Superior temporal gyrus (tissue), 1 donor: ENCODE data around the gene SGMS2.
A peak's percentile ranks its signal among the peaks of the same experiment; 100 is the strongest.
"Not testable (repeated sequence)": the region's sequence is repeated elsewhere in the genome, so short reads cannot be mapped to it uniquely, and the experiment has no call there.

ENCODE experiments used
- DNase-seq: peaks from one replicate; pipeline ENCODE4 v3.0.0-alpha.2; 2016; ENCODE audit errors: extremely low spot score

The SGMS2 gene

DNA sequence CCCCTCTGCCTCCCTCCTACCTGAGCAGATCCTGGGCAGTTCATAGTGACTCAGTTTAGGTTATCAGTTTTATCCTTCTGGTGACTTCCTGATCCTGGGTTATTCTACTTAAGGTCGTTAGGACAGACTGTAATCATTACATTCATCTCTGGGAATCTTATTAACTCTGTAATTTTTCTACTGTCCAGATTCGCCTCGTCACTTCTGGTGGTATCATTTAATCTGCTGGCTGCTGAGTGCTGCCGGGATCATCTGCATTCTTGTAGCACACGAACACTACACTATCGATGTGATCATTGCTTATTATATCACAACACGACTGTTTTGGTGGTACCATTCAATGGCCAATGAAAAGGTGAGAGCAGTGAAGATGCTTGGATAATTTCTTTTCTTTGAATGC, 83.6 kb downstream of the SGMS2 start:
- no peak for DNase-seq

DNA sequence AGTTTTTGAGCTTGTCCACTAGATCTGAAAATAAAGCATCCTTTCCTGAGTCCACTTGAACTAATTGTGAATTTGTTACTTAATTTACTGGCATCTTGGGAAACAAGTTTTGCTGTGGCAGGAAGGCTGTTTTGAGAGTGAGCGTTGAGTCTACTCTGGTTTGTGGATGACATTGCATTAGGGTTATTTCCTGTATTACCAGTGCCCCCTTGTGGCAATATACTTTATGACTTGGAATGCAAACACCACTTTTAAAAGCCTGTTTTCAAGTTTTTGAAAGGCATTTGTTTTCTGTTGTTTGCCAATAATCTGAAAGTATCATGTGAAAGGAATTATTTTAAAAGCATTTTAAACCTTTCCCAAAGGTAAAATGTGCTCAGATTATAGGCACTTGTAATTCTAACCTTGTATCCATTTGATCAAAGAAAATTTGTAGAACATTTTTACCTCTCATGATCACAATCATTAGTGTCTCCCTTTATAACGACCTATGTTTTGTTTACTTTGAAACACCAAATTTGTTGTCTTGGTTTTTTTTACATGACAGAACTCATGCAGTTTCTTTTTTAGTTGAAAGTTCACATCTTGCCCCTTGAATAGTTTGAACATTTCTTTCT, 88.7 kb downstream of the SGMS2 start:
- DNase-seq, result peak; percentile 94

DNA sequence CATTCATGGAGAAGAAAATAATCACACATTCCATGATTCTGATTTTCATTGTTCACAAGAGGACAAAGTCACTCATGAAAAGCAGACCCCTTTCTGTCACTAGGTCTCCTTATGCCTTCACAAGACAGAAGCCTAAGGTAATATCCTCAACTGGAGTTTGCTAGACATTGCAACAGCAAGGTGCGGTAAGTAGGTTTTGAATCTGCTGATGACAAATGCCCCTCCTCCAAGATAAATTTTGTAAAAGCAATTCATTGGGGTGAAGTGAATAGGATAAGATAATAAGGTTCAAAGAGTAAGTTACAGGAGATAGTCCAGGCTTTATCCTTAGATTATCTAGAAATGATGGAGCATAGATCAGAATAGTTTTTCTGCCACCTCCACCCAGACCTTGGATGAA, 90.5 kb downstream of the SGMS2 start:
- no peak for DNase-seq

DNA sequence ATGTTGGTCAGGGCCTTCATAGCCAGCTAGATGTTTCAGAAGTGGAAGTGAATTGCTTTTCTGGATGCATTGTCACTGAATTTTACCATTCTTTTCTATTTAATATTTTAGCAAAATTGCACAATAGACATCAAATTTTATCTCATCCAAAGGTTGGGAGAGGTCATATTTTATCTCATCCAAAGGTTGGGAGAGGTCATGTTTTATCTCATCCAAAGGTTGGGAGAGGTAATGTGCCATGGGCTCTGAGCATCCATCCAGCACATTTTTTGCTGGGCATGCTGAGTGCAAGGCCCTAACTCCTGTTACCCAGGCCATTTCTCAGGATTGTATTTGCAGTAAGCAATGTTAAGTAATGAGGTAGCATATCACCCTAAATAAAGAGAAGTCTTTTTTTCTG, 91.9 kb downstream of the SGMS2 start:
- no peak for DNase-seq

DNA sequence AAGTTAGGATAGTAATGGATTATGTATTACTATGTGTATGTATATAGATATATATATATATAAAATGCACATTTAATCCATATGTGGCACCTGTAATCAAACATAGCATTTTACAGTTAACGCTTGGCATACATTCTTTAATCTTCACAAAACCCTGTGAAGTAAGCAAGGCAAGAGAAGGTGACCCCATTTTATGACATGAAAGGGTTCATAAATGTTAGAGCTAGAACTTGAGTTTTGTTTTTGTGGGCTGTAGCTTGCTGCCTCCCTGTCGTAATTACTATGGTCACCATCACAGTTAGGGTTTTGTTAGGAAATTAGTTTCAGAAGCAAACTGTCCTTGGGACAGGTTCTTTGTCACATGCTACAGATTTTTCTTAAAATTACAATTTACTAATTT, 92.8 kb downstream of the SGMS2 start:
- DNase-seq, result no peak

DNA sequence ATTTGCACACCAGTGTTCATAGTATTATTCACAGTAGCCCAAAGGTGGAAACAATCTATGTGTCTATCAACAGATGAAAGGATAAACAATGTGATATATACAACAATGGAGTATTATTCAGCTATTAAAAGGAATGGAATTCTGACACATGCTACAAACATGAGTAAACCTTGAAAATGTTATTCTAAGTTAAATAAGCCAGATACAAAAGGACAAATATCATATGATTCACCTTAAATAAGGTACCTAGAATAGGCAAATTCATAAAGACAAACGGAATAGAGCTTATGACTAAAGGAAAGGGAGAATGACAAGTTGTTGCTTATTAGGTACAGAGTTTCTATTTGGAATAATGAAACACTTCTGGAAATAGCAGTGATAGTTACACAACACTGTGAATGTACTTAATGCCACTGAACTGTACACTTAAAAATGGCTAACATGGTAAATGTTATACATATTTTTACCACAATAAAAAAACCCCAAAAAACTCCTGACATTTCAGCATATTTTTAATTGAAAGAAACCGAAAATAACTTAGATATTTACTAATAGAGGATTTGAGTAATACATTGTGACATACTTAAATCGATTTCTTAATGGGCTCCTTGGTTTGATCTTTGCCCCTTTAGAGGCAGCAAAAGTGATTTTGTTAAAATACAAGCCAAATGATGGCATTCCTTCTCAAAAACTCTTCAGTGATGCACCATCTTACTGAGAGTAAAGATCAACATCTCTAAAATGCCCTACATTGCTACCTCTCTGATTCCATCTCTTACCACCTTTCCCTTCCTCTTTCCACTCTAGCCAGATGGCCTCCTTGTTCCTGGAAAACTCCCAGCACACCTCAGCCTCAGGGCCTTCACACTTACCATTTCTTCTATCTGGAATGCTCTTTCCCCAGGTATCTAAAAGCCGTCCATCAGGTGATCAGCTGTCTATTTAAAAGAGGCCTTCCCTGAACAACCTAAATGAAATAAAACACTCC, 98.0 kb downstream of the SGMS2 start:
- no peak for DNase-seq

DNA sequence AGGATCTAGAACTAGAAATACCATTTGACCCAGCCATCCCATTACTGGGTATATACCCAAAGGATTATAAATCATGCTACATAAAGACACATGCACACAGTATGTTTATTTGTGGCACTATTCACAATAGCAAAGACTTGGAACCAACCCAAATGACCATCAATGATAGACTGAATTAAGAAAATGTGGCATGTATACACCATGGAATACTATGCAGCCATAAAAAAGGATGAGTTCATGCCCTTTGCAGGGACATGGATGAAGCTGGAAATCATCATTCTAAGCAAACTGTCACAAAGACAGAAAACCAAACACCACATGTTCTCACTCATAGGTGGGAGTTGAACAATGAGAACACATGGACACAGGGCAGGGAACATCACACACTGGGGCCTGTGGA, 101.0 kb downstream of the SGMS2 start:
- not testable (repeated sequence) for DNase-seq

DNA sequence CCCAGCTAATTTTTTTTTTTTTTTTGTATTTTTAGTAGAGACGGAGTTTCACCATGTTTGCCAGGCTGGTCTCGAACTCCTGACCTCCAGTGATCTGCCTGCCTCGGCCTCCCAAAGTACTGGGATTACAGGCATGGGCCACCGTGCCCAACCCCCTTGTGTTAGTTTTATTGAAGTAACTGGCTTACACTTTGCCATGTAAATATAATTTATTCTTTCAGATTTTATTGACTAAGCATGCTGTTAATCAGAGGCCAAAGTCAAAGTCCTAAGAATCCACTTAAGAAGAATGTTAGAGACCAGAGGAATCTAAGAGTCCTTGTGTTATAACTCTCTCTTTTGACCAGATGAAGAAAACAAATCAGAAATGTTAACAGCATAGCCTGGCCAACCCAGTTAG, 102.1 kb downstream of the SGMS2 start:
- not testable (repeated sequence) for DNase-seq

DNA sequence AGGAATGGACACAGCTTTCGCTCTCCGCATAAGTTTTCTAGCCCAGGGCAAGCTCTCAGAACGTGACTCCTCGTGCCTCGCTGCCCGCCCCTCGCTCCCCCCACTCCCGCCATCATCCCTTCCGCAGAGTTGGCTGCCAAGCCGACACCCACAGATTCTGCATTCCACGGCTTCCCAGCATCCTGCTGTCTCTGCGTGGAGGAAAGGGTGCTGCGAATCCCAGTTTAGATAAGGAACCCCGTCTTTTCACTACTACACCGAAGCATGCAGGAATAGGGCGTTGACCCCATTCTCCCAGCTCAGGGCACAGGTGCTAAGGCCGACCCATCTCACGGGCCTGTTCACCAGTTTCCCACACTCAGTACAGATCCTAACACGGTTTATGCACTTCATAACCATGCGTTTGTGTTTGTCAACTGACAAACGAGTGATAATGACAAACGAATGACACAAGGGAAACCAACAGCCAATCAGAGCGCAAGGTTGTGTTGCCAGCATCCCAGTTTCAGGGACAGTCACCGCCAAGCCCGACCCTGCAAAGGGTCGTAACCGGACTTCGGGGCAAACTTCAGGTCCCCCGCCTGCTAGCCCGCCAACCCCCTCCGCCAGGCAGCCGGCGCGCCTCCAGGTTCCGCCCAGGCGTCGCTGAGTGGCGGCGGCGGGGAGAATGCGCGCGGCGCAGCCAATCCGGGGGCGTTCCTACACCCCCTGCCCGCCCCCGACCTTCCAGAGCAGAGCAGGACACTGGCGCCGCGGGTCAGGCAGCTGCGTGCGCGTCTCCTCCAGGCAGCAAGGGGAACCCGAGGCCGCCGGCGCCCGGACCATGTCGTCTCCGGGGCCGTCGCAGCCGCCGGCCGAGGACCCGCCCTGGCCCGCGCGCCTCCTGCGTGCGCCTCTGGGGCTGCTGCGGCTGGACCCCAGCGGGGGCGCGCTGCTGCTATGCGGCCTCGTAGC, 106.4 kb downstream of the SGMS2 start, which contains the start of gene CYP2U1:
Gene CYP2U1 (plus strand): TSS at position 729 of the 954 bp plus-strand sequence. CDS start 95 bp downstream, at position 824.
- peak; percentile 84 for DNase-seq

DNA sequence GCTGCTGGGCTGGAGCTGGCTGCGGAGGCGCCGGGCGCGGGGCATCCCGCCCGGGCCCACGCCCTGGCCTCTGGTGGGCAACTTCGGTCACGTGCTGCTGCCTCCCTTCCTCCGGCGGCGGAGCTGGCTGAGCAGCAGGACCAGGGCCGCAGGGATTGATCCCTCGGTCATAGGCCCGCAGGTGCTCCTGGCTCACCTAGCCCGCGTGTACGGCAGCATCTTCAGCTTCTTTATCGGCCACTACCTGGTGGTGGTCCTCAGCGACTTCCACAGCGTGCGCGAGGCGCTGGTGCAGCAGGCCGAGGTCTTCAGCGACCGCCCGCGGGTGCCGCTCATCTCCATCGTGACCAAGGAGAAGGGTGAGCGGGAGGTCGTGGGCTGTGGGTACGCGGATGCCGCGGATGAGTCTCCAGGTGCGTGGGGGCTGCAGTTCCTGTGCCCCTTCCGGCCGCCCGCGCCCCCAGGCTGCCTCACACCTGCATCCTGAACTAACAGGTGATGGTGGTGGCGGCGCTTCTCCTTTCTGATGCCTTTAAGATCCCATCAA, 107.1 kb downstream of the SGMS2 start:
- no peak for DNase-seq

DNA sequence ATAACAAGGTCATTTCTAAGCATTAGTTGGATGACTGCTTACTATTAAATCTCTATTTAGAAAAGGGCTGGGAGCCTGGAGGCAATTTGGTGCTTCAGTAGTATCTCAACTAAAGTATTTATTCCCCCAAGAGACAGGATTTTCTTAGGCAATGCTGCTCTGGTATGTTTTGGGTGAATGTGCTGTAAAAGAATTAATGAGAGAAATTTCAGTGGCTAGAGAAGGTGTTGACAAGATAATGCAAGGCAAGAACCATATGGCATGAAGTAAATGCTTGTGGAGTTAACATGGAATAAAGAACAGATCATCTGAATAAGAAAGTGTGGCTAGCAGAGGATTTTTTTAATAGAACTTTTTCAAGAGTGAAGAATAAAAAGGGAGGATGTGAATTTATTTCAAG, 110.5 kb downstream of the SGMS2 start:
- DNase-seq, result no peak

DNA sequence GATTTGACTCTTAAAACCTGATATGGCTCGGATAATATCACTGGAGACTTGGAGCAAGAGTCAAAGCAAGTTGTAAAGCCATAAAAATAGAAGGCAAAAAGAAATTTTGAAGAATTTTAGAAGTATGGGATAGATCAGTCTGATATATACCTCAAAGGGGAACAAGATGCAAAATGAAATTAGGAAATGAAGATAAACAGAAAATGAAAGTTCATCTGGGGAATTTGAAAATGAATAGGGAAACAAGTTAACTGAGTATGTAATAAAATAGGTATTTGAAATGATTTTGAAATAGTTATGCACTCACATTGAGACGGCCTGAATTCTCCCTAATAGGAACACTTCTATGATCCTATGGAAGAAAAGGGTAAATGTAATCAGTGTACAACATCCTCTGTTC, 112.3 kb downstream of the SGMS2 start:
- no peak for DNase-seq

DNA sequence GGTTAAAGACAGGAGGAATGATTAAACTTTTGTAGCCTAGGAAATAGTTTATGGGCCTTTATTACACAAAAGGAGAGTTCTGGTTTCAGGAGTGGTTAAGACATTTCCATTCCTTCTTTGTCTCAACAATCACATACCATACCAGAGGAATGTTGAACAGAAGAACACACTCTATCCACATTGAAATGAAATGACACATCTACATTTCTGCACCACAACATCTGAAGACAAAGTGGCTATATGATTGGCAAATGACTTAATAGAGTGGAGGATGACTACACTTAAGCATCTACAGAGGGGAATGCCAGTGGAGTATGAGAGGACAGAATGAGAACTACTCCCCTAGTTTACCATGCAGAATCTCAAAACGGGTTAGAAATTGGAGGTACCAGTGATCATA, 114.6 kb downstream of the SGMS2 start:
- no peak for DNase-seq

DNA sequence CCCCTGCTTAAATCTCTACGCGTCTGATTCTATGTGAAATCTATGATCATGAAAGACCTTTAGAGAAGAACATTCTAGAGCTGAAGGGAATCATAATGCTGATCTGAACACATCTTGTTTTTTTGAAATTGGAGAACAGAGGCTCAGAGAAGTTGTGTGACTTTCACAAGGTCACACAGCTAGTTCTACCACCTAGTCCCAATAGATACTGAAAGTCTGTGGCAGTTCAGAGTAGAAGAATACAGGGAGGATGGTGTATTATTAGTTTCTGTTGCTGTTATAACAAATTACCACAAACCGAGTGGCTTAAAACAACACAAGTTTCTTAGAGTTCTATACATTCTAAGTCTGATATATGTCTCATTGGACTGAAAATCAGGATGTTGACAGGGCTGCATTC, 121.1 kb downstream of the SGMS2 start:
- DNase-seq, result no peak

DNA sequence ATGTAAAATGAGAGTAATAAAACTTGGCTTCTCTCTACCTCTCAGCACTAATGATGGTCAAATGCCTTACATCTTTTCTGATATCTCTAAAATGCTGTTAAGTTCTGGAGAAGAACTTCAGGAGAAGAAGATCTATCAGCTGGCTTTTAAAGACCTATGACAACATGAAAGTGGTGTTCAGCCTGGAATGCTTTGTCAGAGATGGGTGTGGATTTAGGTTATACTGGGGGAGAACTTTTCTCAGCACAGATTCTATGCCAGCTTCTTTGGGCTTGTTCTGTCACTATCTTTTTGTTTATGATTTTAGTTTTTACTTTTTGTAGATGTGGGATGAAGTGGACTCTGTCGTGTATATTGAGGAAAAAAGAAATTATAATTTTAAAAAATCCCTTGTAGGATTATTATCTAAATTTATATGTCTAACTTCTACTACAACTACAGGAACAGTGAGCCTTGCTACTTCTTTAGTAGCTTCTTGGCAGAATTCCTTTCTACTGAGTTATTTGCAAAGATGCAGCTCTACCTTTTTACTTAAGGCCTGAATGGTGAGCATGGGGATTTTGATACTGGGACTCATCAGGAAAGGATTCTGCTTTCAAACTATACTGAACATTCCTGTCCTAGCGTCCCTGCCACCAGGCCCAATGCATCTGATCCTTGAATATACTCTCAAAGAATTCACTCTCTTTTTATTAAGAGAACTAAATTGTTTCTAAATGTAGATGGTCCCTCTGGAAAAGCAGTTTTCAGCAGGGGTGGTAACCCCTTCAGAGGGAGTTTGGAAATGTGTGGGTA, 126.2 kb downstream of the SGMS2 start:
- DNase-seq, result no peak

DNA sequence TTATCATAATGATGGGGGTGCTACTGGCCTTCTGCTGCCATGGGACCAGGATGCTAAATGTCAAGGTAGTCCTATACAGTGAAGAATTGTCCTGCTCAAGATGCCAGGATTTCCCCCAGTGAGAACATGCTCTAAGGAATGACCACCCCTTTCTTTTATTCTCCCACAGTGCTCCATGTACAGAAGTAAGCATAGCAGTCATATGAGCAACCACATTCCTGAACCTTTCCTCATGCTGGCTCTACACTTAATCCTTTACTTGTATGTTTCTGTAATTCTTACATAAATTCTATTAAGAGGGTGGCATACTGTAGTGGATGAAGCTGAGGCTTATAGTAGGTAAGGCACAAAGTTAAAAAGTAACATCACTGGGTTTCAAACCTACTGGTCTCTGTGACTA, 126.8 kb downstream of the SGMS2 start:
- no peak for DNase-seq

DNA sequence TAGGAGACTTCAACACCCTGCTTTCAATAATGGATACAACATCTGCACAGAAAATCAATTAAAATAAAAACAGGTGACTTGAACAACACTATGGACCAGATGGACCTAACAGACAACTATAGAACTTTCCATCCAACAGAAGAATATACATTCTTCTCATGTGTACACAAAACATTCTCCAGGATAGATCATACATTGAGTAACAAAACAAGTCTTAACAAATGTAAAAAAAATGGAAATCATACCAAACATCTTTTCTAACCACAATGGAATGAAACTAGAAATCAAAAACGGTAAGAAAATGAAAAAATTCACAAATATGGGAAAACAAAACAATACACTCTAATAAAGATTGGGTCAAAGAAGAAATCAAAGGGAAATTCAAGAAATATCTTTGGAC, 131.3 kb downstream of the SGMS2 start:
- no peak for DNase-seq
